Fibroblast of pulmonary artery (primary cell): ENCODE data around the gene GNG12.

Experiments
- DNase-seq: peaks from one replicate; pipeline ENCODE4 v3.0.0-alpha.2; 2010; ENCODE audit warnings: low read depth
- H3K4me3 ChIP-seq: replicated peaks from 2 replicates; pipeline ENCODE4 v1.5.1; 2011; ENCODE audit warnings: low read depth, mild to moderate bottlenecking, control low read depth, low read length, moderate library complexity
- TF ChIP-seq, protein P1 (sequence below): IDR thresholded peaks from 2 replicates; pipeline ENCODE4 v1.5.1; 2011; ENCODE audit warnings: mild to moderate bottlenecking, control low read depth, low read length, inconsistent platforms; ENCODE audit errors: missing control alignments

GNG12 gene

GRCh38 chr1:67679691-67680090, 153.6 kb downstream of the GNG12 start:
- no peak overlapping the region for H3K4me3 ChIP-seq
- no peak for DNase-seq
- TF ChIP-seq, protein P1, sequence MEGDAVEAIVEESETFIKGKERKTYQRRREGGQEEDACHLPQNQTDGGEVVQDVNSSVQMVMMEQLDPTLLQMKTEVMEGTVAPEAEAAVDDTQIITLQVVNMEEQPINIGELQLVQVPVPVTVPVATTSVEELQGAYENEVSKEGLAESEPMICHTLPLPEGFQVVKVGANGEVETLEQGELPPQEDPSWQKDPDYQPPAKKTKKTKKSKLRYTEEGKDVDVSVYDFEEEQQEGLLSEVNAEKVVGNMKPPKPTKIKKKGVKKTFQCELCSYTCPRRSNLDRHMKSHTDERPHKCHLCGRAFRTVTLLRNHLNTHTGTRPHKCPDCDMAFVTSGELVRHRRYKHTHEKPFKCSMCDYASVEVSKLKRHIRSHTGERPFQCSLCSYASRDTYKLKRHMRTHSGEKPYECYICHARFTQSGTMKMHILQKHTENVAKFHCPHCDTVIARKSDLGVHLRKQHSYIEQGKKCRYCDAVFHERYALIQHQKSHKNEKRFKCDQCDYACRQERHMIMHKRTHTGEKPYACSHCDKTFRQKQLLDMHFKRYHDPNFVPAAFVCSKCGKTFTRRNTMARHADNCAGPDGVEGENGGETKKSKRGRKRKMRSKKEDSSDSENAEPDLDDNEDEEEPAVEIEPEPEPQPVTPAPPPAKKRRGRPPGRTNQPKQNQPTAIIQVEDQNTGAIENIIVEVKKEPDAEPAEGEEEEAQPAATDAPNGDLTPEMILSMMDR, result no peak

DNA sequence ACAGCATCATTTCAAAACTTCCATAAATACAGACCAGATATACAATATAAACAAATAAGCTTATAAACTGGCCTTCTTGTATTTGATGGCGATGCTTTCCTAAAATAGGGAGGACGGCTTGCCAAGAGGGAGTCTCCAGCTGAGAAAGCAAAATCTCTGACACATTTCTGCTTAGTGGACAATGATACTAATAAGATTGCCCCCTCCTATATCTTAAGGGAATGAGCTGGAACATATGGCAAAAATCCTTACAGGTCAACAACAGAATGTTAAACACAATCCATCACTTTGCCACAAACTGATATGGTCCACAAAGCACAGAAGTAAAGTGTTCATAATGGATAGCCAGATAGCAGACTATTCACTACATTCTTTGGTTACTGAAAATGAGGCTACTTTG, 155.3 kb downstream of the GNG12 start:
- TF ChIP-seq, protein P1, result no peak
- DNase-seq, result no peak
- H3K4me3 ChIP-seq, result no peak overlapping the region

- H3K4me3 ChIP-seq, result no peak overlapping the region
- no peak for DNase-seq
- TF ChIP-seq, protein P1, result no peak
Measured at GRCh38 chr1:67677408-67677807, 155.9 kb downstream of the GNG12 start.

DNA sequence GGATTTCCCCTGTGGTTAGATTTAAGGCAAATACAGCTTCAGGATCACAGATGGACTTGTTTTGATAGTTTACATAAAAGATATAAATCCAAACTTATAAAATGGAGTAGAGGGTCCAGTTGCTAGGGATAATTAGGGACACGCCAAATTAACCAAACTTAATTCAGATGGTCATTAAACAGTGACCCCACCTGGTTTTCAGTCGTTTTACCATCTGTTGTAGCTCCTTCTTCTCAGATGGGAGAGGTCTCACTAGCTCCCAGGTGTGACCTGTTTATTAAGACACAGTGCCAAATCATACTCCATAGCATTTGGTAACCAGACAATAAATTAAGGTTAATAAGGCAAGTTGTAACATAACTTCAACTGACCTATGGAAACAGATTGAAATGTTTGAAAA, 156.3 kb downstream of the GNG12 start:
- TF ChIP-seq, protein P1, result no peak

DNA sequence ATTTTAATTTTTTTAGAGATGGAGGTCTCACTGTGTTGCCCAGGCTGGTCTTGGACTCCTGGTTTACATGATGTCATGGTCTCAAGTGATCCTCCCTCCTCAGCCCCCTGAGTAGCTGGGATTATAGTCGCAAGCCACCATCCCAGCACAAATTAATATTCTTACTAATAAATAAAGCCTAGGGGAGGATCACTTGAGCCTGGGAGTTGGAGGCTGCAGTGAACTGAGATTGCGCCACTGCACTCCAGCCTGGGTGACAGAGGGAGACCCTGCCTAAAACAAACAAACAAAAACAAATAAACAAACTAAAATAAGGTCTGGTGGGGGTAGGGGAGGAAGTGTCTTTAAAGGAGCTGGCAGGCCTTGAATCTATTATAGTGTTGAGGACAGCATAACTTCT, 157.0 kb downstream of the GNG12 start:
- TF ChIP-seq, protein P1, result no peak
- no peak overlapping the region for H3K4me3 ChIP-seq
- no peak for DNase-seq

More for the DNA sequence above, 156.3 kb downstream of the GNG12 start:
- DNase-seq, result no peak
- no peak overlapping the region for H3K4me3 ChIP-seq

DNA sequence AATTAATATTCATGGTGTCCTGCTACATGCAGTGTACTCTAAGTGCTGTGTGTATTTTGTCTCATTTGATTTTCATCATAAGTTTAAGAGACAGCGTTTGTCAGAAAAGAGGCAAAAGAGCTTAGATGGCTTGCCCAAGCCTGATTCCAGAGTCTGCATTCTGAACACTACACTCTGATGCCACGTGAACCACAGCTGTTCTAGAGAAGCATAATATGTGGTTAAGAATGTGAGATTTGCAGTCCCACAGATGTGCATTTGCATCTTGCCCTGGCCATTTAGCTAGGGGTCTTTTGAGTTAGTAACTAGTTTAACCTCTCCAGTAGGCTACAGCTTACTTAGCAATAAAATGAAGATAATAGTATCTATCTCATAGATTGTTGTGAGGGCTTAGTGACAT, 157.5 kb downstream of the GNG12 start:
- no peak for DNase-seq
- no peak overlapping the region for H3K4me3 ChIP-seq

More for the DNA sequence above, 157.5 kb downstream of the GNG12 start:
- TF ChIP-seq, protein P1, result no peak
